ENCODE results near the gene CWC27.
"Not testable (repeated sequence)": the region's sequence is repeated elsewhere in the genome, so short reads cannot be mapped to it uniquely, and the experiment has no call there.

The CWC27 gene

DNA sequence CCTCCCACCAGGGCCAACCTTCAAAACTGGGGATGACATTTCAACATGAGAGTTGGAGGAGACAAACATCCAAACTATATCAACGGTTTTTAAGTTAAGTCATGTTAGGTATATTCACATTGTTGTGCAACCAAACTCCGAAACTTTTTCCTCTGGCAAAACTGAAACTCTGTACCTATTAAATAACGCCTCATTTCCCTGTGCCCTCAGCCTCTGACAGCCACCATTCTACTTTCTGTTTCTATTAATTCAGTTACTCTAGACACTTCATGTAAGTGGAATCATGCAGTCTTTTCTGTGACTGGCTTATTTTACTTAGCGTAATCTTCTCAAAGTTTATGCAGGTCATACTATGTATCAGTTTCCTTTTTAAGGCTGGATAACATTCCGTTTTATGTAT, 85.0 kb downstream of the CWC27 start:
- no peak for DNase-seq

DNA sequence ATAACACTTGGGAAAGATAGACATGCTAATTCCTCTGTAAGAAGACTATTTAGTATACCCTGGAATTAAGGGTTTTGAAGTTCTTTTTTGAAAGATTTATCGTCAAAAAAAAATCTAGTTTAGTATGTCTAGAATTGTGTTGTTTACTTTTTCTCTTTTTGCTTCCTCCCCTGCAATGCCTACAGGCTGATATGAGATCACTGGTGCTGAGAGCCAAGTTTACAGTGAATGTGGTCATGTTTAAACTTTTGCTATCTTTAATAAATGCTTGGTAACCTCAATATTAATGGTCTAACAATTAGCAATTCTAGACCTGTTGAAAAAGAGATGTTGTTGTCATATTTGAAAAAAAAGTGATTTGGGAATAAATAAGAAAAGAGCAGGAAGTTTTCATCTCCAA, 86.1 kb downstream of the CWC27 start:
- no peak for DNase-seq

DNA sequence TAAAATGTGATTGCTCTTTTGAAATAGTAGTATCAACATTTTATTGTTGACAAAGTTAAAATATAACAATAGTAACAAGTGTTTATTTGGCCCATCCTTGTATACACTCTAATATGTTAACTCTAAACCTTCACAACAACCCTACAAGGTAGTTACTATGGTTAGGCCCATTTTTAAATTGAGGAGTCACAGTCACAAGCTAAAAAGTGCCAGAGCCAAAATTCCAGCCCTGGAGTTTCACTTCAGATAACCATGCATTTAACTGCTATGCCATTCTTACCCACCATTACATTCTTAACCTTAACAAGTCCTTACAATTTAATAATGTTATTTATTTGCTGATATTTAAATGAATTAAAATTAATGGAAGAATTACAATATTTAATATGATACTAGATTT, 91.2 kb downstream of the CWC27 start:
- DNase-seq: no peak

DNA sequence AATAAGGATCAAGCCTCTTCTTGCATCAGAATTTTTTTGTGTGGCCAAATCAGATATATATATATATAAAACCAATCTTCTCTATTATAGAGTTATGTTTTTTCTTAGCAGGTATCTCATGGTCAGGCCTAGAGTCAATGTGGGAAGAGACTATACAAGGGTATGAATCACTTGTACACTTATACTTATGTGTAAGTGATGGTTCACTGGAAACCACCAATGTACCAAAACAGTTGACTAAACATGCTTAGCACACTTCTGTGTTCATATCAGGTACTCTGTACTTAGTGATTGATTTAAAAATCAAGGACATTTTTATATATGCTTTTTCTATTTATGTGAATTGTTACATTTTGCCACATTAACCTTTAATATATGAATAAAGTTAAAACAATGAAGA, 92.6 kb downstream of the CWC27 start:
- no peak for DNase-seq

DNA sequence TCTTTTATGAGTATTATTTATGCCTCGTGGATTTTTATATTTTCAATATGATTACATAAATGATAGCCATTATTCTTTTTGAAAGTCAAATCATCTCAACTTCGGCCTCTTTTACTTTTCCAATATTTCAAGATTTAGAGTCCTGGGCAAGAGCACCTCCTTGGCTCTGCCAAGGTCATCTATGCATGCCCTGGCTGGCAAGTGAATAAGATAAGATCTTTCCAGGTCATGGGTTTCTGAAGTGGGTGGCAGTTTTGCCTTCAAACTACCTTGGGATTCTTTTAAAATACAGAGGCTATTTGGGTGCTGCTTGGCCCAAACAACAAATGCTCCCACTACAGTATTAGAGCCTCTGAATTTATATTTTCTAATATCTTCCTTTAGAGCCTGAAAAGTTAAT, 95.4 kb downstream of the CWC27 start:
- DNase-seq: no peak

DNA sequence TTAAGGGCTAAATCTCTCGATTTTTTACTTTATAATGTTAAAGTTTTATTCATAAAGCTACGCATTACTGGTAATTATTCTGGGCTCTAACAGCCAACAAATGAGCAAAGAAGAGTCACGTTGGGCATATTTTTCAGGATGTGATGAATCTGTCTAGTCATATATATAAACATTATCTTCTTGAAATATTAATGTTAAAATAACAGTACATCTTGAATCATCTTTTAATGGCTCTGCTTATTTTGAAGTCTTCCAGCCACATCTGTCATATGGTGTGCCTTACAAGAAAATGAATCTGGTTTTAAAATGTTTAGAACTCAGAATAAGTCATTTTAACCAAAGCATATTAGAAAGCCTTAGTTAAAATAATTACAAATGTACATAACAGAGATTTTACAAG, 96.9 kb downstream of the CWC27 start:
- DNase-seq: no peak

DNA sequence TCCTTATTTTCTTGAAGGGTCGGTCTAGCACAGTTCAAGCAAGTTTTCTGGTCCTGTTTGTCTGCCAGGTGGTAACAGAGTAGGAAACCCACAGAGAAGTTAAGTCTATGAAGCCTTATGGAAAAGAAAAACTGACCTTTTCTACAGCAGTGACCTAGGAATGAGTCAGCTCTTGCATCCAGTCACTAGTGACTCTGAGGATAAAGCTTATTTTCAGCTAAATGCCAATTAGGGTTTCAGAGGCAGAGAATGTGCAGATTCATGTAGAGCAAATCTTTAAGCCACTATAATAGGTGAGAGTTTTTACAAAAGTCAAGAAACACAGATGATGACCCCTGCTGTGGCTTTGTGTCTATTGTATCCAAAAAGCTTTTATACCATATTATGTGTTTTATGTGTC, 100.7 kb downstream of the CWC27 start:
- DNase-seq: no peak

DNA sequence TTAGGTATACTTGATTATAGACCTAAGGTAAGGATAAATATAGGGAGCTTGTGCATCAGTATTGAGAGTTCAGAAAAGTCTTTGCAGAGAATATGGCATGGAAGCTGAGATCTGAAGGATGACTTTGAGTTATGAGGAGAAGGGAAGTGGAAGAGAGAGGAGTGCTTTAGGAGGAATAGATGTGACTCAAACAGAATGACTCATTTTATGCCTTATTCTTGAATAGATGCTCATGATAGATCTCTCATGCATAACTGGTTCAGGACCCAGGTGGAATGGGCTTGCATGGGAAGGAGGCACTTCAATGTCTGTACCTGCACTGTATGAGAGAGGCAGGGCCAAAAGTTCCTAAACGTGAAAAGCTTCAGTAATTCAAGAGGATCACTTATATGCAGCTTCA, 103.3 kb downstream of the CWC27 start:
- DNase-seq: no peak

DNA sequence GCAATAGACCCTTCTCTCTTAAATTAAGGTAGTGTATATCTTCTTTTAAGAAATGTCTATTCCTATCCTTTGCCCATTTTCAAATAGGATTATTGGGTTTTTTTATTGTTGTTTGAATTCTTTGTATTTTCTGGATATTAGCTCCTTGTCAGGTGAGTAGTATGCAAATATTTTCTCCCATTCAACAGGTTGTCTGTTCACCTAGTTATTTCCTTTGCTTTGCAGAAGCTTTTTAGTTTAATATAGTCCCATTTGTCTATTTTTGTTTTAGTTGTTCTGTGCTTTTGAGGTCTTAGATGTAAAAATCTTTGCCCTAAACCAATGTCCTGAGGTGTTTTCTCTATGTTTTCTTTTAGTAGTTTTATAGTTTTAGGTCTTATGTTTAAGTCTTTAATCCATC, 104.7 kb downstream of the CWC27 start:
- no peak for DNase-seq

DNA sequence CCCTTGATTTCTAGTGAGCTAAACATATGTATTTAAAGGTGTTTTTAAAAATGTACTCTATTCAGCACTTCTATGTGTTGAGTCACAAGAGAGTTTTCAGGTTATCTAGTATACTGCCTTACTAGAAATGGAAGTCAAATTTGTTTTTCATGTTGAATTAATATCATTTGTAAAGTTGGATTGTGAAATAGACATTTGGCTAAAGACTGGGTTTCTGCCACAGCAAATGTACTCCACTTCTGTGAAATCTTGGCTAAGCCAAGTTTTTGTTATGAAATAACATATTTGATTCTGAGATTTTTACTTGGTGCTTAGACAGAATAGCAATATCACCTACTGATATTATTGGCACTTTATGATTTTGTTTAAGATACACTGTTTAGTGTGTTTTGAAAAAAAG, 106.0 kb downstream of the CWC27 start:
- no peak for DNase-seq

DNA sequence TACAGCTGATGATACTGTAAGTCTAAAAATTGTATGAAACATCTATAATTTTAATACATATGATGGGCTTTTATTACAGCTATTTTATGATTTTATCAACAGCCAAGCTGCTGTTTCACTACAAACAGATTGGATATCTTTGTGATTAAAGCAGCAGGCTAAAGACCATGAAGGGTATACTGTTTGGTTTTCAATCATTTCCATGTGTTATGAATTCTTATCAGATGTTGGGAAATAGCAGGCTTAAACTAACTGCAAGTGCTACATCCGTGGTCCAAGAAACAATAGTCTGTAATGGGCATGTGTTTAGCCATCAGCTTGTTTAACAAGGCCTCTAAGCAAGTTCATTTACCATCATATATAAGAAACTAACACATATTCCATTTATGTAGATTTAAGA, 107.5 kb downstream of the CWC27 start:
- no peak for DNase-seq

DNA sequence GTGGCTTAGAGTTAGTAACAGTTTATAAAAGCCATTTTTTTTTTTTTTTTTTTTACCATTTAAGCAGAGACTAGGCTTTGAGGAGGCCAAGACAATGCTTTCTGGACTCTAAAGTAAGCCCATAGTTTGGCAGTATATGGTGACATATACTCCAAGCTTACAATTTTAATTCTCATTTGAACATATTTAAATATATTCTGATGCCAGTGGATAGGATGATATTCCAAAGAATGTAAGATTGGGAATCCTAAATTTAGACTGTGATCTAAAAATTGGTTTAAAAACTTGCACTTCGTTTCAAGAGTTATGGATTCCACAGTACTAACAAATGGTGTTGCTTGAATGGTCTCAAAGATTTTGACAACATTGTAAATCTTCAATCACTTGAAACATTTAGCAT, 112.1 kb downstream of the CWC27 start:
- DNase-seq: no peak

DNA sequence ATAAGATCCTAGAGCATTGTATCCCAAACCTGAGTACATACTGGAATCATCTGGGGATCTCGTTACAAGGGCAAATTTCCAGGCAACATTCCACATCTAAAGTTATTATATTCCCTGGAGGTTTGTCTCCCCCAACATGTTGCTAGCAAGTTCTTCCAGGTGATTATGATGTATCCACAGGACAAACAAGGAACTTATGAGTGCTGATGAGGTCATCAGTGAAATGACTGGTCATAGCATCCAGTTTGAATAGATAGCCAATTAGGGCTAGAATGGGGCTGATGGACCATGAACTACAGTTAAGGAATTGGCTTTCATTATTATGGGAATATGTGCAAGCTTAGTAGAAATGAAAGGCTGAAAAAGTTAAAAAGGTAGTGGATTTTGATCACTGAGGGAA, 115.2 kb downstream of the CWC27 start:
- DNase-seq: no peak

DNA sequence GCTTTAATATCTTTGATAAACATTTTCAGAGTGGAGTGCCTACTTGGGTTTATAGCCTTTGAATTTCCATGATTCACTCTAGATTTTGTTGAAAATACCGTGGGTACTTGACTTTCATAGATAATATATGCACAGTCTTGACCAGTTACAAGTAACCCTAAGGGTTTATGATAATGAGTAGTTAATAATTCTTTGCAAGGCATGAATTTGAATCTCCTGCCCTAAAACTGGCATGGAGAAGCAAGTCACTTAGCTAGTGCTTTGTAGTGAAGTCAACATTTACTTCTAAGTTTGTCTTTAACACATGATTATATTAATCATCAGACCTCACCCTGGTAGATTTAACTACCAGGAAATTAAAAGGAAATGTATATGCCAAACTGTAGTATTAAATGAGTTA, 115.8 kb downstream of the CWC27 start:
- DNase-seq: no peak

DNA sequence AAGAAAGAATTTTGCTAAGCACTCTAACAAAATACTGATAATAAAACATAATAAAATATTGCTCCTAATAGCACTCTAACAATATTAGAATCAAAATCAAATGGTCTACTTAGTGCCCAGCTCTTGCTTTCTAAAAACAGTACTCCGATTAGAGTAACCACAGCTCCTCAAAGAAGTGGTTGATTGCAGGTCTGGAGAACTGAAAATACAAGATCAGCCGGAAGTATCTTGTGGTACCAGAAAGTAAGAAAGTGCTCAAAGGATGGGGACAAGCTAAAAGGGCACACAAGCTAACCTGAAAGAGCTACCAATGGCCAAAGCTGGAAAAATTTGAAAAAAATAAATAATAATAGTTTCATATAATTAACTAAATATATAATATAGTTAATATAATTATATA, 119.2 kb downstream of the CWC27 start:
- DNase-seq: no peak

DNA sequence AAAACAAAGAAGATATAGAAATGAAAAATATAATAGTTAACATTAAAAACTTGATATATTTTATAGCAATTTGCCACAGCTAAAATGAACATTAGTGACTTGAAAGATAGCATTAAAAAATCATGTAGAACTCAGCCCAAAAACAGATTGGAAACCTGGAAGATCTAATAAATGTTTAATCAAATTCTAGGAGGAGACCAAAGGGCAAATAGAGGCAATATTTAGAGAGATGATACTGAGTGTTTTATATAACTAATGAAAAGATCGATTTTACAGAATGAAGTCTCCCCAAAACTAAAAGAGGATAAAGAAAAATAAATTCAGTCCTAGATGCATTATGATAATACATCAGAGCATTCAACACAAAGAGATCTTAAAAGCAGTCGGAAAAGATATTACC, 127.0 kb downstream of the CWC27 start:
- DNase-seq: no peak

DNA sequence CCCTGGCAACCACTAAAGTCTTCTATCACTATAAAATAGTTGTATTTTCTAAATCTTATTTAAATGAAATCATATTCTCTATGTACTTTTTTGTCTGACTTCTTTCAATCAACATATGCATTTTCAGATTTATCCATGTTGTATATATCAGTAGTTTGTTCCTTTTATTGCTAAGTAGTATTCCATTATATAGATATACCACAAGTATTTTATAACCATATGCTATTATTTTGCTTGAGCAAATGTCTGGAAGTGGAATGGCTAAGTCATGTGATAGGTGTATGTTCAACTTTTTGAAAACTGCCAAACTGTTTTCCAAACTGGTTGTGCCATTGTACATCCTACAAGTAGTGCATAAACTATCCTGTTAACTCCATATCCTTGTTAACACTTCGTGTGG, 131.1 kb downstream of the CWC27 start:
- no peak for DNase-seq

DNA sequence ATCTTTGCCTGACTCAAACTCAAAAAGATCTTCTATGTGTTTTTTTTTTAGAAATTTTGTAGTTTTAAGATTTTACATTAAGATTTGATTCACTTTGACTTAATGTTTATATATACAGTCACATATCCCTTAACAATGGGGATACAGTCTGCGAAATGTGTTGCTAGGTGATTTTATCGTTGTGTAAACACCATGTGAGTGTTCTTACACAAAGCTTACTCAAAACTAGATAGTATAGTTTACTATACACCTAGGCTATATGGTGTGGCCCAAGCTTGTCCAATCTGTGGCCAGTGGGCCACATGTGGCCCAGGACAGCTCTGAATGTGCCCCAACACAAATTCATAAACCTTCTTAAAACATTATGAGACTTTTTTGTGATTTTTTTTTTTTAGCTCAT, 131.9 kb downstream of the CWC27 start:
- no peak for DNase-seq

DNA sequence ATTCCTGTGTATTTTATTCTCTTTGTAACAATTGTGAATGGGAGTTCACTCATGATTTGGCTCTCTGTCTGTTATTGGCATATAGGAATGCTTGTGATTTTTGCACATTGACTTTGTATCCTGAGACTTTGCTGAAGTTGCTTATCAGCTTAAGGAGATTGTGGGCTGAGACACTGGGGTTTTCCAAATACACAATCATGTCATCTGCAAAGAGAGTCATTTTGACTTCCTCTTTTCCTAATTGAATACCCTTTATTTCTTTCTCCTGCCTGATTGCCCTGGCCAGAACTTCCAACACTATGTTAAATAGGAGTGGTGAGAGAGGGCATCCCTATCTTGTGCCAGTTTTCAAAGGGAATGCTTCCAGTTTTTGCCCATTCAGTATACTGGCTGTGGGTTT, 138.7 kb downstream of the CWC27 start:
- DNase-seq: not testable (repeated sequence)

DNA sequence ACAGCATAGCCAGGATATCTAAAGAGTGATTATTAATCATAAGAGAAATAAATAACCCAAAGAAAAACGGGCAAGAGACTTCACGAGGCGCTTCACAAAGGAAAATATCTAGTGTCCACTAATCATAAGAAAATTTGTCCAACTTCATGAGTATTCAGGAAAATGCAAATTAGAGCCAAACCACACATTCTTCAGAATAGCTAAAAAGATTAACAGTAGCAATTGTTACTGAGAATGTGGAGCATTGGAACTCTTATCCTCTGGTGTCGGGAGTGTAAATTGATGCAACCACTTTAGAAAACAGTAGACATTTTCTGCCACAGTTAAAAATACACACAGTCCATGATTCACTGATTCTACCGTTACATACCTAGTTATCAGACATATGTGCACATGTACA, 145.7 kb downstream of the CWC27 start:
- DNase-seq: no peak

DNA sequence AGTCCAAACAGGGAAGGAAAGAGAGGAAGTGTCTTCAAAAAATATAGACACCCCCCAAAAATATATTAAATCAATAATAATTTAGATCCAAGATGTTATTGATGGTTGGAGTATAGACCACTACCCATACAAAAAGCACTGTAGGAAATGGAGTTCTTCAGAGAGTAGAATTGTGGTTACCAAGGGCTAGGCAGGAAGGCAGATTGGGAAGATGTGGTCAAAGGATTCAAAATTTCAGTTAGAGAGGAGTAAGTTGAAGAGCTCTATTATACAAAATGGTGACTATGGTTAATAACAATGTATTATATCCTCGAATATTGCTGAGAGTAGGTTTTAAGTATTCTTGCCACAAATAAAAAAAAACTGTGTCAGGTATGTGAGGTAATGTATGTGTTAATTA, 149.4 kb downstream of the CWC27 start:
- no peak for DNase-seq

DNA sequence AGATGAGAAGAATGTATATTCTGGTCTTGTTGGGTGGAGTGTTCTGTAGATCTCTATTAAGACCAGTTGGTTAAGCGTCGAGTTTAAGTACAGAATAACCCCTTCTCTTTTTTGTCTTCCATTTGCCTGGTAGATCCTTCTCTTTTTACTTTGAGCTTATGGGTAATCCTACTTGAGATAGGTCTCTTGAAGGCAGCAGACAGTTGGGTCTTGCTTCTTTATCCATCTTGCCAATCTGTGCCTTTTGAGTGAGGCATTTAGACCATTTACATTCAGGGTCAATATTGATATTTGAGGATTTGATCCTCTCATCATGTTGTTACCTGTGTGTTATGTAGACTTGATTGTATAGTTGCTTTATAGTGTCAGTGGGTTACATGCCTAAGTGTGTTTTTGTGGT, 152.7 kb downstream of the CWC27 start:
- DNase-seq: no peak

DNA sequence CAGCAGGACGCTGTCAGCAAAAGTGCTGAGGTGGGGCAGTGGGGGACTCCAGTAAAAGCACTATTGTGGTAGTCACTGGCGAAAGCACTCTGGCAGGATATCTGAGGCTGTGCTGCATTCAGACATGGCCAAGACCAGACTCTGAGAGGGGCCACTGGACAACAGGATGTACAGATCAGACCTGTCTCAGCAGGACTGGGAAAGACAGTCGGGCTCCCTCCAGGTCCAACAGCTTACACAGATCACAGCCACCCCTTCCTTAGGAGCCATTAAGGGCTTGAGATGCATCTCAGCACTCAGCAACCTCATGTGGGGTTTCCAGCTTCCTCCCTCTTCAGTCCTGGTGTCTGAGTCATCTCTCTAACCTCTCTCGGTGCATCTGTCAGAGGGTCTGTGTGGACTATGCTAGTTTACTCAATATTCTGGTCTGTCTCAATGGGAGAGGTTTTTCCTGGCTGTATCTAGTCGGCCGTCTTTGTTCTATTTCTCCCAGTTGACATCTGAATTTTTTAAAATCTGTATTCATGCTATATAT, 154.5 kb downstream of the CWC27 start:
- no peak for DNase-seq

DNA sequence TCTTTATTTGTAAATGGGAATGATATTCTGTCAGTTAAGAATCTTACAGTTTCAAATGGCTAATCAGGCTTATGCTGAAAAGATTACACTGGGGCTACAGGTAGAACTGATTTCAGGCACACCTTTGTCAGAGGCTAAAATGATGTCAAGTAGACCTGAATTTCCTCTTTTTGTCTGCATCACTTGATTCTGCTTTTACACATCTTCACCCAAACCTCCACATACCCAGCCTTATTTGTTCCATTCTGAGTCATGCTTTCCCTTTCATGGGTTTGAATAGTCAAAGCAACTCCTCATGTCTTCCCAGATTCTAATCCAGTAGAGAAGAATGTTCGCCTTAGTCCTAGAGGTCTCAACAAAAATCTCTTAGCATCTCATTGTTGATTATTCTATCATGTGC, 156.4 kb downstream of the CWC27 start:
- DNase-seq: no peak

DNA sequence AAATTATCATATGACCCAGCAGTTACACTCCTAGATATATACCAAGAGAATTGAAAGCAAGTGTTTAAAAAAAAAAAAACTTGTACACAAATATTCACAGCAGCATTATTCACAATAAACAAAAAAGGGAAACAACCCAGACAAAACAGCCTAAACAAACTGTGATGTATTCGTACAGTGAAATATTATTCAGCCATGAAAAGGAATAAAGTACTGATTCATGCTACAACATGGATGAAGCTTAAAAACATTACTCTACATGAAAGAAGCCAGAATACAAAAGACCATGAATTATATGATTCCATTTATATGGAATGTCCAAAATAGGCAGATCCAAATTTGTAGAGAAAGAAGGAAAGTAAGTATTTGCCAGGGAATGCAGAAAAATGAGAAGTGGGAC, 161.1 kb downstream of the CWC27 start:
- no peak for DNase-seq

DNA sequence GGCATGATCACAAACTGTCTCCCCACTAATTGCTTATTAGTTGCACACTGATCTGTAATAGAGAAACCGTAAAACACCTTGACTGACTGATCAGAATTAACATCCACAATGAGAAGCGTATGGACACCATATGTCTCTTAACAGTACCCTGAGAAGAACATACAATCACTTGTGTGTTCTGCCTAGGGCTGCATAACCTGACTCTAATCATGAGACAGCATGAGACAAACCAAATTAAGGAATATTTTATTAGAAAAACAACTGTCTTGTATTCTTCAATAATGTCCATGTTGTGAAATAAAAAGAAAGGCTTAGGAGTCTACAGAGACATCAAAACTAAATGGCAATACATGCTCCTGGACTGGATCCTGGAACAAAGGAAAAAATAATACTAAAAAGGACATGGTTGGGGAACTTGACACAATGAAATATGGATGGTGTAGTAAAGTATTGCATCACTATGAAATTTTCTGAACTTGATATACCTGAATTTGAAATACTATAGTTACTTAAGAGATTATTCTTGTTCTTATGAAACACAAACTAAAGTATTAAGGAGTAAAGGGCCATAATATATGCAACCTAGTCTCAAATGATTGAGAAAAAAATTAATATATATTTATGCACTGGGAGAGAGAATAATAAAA, 162.1 kb downstream of the CWC27 start:
- no peak for DNase-seq

All from CD4-positive, alpha-beta T cell treated with Interleukin-1 beta for 1 hour (primary cell).